GM18907 (cell line): ENCODE measurements around the gene PTPRN2.

Experiments used
- ATAC-seq: cut with Tn5 transposase; IDR thresholded peaks from one replicate; pipeline ENCODE4 v1.9.1; 2021; ENCODE audit warnings: mild to moderate bottlenecking, moderate library complexity; ENCODE audit not compliant: unreplicated experiment

The PTPRN2 gene

GRCh38 chr7:158248816-158249215 lies 338.8 kb downstream of the PTPRN2 start:
- no peak for ATAC-seq

- no peak for ATAC-seq
These were observed 339.7 kb downstream of the PTPRN2 start for GRCh38 chr7:158247758-158248487.

- ATAC-seq = no peak
These were observed 340.5 kb downstream of the PTPRN2 start for GRCh38 chr7:158246960-158247673.

- ATAC-seq = no peak
These were observed 341.2 kb downstream of the PTPRN2 start for GRCh38 chr7:158246272-158246959.

GRCh38 chr7:158245724-158246041 lies 341.9 kb downstream of the PTPRN2 start:
- ATAC-seq = no peak

GRCh38 chr7:158244873-158245723 lies 342.5 kb downstream of the PTPRN2 start:
- ATAC-seq = no peak

GRCh38 chr7:158244430-158244829 lies 343.2 kb downstream of the PTPRN2 start:
- no peak for ATAC-seq

- ATAC-seq = no peak
These were observed 345.7 kb downstream of the PTPRN2 start for GRCh38 chr7:158241919-158242318.

GRCh38 chr7:158240801-158241200 lies 346.8 kb downstream of the PTPRN2 start:
- ATAC-seq = no peak

GRCh38 chr7:158239290-158239981 lies 348.2 kb downstream of the PTPRN2 start:
- no peak for ATAC-seq

- no peak for ATAC-seq
These were observed 348.9 kb downstream of the PTPRN2 start for GRCh38 chr7:158238616-158239289.

- ATAC-seq = no peak
These were observed 349.8 kb downstream of the PTPRN2 start for GRCh38 chr7:158237672-158238335.

GRCh38 chr7:158236400-158236799 lies 351.2 kb downstream of the PTPRN2 start:
- no peak for ATAC-seq

- ATAC-seq = no peak
These were observed 351.8 kb downstream of the PTPRN2 start for GRCh38 chr7:158235862-158236261.

- no peak for ATAC-seq
These were observed 357.7 kb downstream of the PTPRN2 start for GRCh38 chr7:158229945-158230344.

- no peak for ATAC-seq
These were observed 358.6 kb downstream of the PTPRN2 start for GRCh38 chr7:158228986-158229385.

- no peak for ATAC-seq
These were observed 359.5 kb downstream of the PTPRN2 start for GRCh38 chr7:158228131-158228530.

GRCh38 chr7:158227258-158227984 lies 360.2 kb downstream of the PTPRN2 start:
- no peak for ATAC-seq

- ATAC-seq = no peak
These were observed 371.4 kb downstream of the PTPRN2 start for GRCh38 chr7:158216198-158216597.
